H1 (cell line): ENCODE measurements around the gene VRK3.

ENCODE experiments used
- CTCF ChIP-seq, 3 experiments: IDR thresholded peaks; 1 replicate in 2 of 3; 2 replicates in 1 of 3; pipeline versions ENCODE4 v1.5.1 to v1.6.1; 2011; ENCODE audit warnings: low read length in 3 of 3, mild to moderate bottlenecking in 3 of 3, inconsistent platforms in 2 of 3, low read depth in 1 of 3, moderate library complexity in 1 of 3; ENCODE audit not compliant: insufficient read depth in 1 of 3; ENCODE audit errors: control extremely low read depth in 1 of 3
- TBP ChIP-seq: IDR thresholded peaks from 2 replicates; pipeline ENCODE4 v1.6.1; 2011; ENCODE audit warnings: low read depth, low read length, improper control_type of control experiment

- TF ChIP-seq TBP, result no peak
- TF ChIP-seq CTCF (IDR thresholded peaks at IDR 0.05; ENCODE audit: control extremely low read depth in 1 of 3, insufficient read depth in 1 of 3, low read depth in 1 of 3, low read length in 3 of 3), result no peak
Observed at GRCh38 chr19:50003254-50003788, 21.9 kb downstream of the VRK3 start.
